NCI-H128 (cell line): ENCODE data around the gene OLR1.
"Not testable (repeated sequence)": the region's sequence is repeated elsewhere in the genome, so short reads cannot be mapped to it uniquely, and the experiment has no call there.

Source experiments
- DNase-seq: peaks from one replicate; lab custom pipeline; 2025; ENCODE audit not compliant: unreplicated experiment; lab: John Stamatoyannopoulos, UW

OLR1 gene

DNA sequence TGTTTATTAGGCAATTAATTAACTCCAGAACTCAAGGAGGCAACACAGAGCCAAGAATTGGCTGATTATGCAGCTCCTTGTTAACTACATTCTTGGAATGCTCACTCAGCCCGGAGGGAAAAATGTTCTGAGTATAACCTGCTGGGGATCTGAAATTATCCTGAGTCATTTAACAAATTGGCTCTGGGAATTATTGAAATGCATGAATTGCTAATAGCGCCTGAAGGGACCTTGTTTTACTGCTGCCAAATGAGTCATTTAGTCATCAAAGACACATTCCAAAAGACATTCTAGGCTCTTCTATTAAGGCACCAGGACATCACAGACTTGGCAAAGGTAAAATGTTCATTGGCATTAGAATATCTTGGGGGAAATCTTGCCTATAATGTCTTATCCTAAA, 19.9 kb upstream of the OLR1 start:
- DNase-seq: no peak

DNA sequence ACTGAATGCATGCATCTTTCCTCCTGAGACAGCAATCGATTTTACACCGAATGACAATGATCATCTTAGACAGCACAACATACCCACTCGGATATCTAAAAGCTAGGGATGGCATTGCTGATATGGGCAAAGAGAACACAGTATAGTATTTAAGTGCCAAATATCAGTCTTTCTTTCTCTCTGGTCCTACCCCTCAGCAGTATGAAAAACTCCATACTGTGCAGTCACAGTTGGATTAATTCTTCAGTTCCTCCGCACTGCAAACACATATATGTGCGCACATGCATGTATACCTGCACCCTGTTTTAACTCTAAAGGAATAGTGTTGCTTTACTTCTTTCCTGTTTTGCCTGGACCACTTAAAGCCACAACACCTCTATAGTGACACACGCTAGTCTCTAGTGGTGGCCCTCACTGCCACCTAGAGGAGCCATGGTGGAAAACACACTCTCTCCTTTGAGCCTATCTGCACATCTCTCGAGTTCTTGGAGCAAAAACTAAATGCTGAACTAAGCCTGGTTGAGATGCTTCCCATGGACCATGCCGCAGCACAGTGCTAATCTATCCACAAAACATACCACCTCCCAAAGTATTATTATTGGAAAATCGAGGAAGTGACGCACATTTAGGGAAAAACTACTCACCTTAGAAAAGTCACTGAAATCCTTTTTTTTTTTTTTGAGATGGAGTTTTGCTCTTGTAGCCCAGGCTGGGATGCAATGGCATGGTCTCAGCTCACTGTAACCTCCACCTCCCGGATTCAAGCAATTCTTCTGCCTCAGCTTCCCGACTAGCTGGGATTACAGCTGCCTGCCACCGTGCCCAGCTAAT, 18.8 kb upstream of the OLR1 start:
- DNase-seq: no peak

DNA sequence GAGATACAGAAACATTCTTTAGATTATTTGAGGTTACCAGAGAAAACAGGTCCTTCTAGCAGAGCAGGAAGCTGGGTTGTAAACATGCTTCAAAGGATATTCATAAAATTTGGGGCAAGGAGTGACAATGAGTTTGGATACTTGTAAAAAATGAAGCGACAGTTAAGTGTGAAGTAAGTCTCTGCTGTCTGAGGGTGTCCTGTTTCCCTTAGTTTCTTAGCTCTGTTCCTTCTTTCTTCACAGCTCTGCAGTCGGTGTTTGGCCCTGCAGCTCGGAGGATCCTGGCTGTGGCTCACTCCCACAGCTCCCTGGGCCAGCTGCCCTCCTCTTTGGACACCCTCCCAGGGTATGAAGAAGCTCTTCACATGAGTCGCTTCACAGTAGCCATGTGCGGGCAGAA, 17.7 kb upstream of the OLR1 start:
- DNase-seq: no peak

DNA sequence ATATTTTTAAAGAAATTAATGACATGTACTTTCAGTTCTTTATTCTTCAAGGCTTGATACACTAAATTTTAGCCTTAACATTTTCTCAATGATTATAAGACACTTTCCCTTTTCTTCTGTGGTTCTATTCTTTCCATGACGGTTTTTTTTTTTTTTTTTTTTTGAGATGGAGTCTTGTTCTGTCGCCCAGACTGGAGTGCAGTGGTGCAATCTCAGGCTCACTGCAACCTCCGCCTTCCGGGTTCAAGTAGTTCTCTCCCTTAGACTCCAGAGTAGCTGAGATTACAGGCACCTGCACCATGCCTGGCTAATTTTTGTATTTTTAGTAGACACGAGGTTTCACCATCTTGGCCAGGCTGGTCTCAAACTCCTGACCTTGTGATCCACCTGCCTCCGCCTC, 15.0 kb upstream of the OLR1 start:
- DNase-seq: not testable (repeated sequence)

DNA sequence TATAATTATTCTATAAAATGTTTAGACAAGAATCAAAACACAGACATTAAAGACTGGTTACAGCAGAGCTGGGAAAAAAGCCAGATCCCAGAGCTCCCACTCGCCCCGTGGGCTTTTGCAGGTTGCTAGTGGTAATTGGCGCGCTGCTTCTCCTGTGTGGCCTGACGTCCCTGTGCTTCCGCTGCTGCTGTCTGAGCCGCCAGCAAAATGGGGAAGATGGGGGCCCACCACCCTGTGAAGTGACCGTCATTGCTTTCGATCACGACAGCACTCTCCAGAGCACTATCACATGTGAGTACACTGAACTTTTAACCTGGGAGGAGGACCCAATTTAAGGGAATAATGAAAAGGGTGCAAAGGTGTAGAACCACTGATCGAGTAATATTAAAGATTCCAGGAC, 14.4 kb upstream of the OLR1 start:
- no peak for DNase-seq

DNA sequence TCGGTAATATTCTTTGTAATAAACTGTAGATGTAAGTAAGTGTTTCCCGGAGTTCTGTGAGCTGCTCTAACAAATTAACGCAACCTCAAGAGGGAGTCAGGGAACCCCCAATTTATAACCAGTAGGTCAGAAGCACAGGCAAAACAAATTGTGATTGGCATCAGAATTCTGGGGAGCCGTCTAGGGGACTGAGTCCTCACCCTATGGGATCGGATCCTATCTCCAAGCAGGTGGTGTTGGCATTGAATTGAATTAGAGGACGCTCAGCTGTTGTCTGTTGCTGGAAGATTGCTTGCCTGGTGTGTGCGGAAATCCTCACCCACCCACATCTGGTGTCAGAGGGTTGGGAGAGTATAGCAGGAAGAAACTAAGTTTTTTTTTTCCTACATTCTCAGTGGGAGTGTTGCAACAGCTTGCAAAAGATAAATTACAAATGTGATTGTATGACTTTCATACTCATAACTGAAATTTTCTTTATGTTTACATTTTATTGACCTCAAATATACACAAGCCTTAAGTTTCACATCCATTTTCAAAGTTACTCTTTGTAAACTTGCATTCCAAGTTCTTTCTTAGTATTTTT, 12.4 kb upstream of the OLR1 start:
- no peak for DNase-seq

DNA sequence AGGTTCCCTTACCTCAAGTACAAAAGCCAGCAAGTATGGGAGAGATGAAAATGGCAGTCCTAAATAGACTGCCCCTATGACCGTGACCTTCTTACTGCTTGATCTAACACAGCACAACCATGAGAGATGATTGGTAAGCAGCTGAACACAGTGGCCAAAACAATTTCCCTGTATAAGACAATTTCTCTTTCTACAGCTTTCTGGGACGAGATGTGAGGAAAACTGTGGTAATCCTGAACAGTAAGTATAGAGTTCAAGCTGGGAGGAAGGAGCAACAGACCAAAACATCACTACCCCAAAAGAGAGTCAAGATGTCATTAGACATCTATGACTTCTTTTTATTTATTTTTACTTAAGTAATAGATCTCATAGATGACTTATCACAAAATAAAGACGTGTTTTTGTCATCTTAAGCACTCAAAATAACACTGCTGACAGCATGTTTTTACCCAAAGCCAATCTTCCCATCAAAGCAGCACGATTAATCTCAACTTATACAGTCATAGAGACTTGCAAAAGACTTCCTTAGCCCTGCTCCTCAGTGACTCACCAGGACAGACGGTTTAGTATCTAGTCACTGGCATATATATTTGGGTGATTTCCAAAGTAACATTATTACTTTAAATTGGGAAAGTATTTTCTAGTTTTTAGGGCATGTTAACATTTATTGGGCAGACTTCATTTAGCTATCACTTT, 10.6 kb upstream of the OLR1 start:
- DNase-seq: no peak

DNA sequence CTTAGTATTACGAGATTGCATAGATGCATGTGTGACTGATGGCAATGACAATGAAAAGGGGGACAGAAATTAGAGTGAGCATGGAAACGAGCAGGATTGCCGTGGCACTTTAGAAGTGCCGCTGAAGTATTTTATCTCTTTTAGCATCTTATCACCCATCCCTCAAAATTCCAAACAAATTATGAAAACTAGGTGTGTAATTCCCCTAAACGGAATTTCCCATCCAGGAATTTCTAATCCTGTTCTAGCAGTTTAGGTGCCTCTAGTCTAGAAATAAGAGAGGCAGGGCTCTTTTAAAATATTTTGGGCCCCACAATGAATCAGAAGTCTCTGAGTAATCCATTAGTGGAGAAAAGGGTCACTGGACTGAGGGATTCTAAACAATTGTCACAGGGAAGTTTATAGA, 7.8 kb upstream of the OLR1 start:
- DNase-seq: no peak

DNA sequence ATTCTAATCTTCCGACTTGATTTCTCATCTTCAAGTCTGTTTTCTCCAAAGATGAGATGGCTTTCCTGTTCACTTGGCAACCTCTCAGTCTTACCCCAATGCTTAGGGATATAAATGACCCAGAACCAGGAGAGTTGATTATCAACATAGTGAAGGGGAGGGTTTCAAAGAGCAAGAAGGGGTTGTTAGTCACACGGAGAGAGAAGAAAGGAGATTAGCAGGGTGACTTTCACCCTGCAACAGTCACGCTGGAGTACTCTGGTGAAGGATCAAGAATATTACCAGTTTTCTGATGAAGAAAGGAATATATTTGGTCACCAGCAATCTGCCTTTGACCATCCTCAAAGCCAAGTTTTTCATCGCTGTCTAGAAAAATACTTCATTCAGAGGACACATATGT, 6.9 kb upstream of the OLR1 start, which contains the start of gene TMEM52B:
Gene TMEM52B (plus strand): TSS at position 212 of the 400 bp plus-strand sequence. CDS start 543 bp downstream, outside the sequence.
- no peak for DNase-seq

DNA sequence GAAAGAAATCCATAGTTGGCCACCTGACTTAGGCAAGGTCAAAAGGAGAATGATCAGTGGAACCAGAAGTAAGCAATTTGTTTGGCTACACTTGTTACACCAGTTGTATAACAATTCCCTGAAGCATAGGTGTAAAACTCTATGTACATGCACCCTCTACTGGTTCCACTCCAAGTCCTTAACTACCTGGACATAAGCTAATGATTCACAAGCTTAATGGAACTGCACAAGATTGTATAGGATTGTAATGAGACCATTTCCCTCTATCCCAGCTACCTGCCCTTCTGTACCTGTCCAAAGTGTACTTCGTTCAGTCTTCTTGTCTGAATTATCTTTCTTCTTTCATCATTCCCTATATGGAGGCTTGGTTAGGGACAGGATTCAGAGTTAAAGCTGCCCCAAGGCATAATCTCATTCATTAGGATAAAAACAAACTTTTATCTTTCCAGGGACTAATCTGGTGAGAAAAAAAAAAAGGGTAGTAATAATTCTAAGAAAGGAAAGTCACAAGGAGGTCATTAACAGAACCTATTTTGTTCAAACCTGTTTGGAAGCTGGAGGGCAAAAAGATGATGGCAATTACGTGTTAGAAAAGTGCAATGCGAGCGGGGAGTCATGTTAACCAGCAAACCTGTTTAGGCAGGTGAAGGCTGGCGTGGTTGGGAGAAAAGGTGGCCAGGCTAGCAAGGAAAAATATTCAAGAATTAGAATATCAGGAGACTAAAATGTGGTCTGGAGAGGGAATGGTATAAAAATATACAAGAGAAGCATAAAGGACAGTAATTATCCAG, 4.1 kb upstream of the OLR1 start:
- no peak for DNase-seq

DNA sequence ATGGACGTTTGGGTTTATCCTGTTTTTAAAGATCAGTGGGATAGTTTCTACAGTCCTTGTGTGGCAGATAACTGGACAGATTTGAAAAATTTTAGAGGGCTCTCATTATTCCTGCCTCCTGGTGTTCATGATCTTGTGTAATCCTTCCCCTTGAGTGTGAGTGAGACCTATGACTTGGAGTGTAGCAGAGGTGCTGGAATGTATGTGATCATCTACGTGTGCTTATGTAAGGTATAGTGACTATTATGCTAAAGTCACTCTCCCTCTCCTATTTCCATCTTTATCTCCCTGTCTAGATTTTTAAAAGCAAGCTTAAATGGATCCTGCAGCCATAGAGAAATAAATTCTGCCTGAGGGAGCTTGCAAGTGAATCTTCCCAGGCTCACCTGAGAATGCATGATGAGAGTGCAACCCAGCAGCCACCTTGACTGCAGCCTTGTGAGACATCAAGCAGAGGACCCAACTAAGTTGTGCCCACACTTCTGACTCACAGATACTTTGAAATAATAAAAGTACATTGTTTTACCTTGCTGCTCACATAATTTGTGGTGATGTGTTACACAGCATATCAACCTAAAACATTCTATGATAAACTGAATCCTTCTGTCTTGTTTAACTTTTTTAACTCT, 3.2 kb upstream of the OLR1 start:
- DNase-seq: no peak

DNA sequence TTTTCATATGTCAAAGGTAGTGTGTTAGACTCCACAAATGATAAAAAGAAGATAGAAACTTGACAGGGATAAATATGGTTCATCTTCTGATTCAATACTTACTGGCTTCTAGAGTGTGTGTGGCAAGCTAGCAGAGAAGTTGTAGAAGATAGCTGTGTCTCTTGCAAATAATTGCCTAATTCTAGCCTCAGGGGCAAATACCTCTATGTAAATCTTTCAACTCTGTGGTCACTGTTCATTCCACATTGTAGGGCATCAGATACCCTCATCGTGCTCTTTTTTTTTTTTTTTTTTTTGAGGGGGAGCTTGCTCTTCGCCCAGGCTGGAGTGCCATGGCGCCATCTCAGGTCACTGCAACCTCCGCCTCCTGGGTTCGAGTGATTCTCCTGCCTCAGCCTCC, 1.7 kb downstream of the OLR1 start:
- DNase-seq: no peak

DNA sequence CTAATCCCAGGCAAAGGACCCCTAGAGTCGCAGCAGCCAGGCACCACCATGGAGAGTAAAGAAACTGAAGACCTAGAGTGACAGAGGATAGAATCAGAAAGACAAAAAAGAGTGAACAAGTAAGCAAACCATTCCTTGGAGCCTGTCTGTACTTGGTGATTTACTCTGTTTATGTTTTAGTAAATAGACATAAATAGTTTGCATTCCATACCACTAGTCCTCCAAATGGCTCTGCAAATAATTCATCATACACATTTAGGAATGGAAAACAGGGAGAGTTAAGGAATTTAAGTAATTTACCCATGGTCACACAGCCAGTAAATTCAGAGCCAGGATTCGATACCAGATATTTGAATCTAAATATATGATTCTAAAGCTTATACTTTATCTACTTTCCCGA, 2.8 kb downstream of the OLR1 start:
- DNase-seq: no peak

DNA sequence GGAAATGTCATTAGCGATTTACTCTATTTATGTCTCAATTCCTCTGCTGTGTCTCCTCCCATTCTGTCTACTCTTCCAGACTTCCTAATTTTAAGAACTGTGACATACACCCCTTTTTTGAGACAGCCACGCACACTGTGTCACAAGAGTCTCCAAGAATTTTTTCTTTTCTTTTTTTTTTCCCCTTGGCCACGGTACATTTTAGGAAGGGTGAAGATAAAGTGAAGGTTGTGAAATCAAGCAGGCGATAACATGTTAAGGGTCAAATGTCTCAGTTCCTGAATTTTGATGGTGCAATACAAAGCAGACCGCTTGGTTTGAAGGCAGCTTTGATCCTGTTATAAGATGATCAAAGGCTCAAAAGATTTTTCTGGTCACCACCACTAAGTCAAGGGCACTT, 4.3 kb downstream of the OLR1 start:
- no peak for DNase-seq

DNA sequence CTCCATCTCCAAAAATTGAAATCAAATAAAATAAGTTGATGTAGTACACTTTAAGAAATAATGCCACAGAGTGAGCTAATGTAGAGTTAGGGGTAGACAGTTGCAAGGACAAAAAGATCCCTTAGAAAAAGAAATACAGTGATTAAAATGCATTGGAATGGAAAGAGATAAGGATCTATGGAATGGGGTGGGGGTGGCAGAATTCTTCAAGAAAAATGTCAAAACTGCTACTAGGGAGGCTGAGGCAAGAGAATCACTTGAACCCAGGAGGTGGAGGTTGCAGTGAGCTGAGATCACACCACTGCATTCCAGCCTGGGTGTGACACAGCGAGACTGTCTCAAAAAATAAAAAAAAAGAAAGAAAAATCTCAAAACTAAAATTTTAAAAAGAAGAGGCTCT, 6.5 kb downstream of the OLR1 start:
- DNase-seq: no peak

DNA sequence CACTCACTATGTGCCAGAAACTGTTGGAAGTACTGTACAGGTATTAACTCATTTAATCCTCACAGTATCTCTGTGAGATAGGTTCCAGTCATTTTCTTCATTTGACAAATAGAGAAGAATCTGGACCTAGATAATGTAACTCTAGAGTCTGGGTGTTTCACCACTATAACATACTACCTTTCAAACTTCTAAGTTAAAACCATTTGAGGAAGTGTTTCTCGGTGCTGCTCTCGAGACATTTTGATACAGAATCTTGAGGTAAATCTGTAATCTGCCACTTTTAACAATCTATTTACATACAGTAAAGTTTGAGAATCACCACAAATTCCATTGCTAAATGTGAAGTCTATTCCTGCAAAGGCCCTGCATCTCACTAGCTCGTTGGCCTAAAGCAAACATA, 8.8 kb downstream of the OLR1 start:
- no peak for DNase-seq

DNA sequence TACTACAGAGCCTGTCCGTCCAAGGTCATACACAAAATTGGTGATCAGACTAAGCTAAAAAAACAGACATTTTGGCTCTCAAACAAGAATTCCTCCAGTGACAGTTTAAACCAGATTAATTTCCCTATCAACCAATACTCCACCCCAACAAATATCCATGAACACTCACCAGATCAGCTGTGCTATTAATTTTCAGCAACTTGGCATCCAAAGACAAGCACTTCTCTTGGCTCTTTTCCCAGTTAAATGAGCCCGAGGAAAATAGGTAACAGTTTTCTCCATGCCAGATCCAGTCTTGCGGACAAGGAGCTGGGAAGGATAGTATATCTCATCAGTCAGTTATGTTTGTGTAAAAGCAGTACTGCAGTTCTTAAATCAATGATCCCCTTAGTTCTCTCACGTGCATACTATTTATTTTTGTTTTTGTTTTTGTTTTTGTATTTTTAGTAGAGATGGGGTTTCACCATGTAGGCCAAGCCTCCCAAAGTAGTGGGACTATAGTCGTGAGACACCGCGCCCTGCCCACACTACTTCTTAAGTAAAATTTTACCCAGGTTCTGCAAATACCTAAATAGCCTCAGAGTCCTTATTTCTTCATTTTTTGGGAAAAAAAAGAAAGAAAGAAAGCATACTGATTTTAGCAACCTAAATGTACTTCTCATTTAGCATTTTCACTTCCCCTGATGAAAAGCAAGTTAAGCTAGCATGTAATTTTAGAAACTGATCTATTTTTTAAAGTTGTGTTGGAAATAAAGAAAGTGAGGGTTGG, 11.1 kb downstream of the OLR1 start:
- DNase-seq: no peak

DNA sequence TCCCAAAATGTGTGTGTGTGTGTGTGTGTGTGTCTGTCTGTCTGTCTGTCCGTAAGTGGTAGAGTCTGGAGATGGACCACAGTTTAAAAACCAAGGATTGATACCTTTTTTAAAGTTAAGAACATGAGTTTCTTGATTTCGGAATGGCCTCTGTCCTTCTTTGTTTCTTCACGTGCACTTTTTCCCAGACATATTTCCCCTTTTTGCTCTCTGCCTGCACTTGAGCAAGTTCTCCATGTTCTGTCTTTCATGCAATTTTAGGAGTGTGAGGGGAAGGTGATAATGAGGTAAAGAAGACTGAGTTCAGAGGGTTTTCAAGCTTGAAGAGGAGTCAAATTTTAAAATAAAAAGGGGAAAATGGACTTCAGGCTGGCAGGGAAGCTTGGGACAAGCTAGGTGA, 12.7 kb downstream of the OLR1 start:
- DNase-seq: no peak

DNA sequence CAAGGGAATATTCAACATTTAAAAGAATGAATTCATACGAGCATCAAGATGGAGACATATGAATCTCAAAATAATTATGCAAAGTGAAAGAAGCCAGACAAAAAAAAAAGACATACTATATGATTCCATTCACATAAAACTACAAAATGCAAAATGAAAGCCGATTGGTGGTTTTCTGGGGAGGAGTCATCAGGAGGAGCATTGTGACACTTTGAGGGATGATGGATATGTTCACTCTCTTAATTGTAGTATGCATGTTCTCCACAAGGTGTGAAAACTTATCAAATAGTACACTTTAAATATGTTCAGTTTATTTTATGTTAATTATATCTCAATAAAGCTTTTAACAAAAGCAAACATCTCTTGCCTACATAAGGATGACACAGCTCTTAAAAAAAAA, 13.5 kb downstream of the OLR1 start:
- DNase-seq: no peak

DNA sequence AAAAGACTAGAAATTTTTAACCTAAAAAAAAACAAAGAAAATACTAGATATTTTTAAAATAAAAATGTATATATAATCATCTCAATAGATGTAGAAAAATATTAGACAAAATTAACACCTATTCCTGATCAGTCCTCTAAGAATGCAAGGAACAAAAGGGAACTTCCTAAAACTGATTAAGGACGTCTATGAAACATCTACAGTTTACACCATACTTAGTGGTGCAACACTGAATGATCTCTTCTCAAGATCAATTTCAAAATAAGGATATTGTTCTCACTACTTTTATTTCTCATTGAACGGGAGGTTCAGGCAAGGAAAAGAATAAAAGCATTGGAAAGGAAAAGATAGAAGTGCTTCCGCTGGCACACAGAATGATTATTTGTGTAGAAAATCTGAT, 16.0 kb downstream of the OLR1 start:
- DNase-seq: no peak
